Placental pericyte (primary cell): ENCODE results near the gene GABRA6. TPM values are rescaled to one million over a fixed set of nuclear protein-coding genes. Genes with fewer than 3 reads are reported as not detected.

ENCODE experiments used
- total RNA-seq: library from RNA; depleted of rRNA; stranded (reverse); fragments of >200 nt; gene quantifications from 2 replicates; pipeline ENCODE4 v1.2.3, GENCODE V29; 2012

The GABRA6 gene
- 0.29 TPM in 1 of 2 replicates, not detected in the other for total RNA-seq

DNA sequence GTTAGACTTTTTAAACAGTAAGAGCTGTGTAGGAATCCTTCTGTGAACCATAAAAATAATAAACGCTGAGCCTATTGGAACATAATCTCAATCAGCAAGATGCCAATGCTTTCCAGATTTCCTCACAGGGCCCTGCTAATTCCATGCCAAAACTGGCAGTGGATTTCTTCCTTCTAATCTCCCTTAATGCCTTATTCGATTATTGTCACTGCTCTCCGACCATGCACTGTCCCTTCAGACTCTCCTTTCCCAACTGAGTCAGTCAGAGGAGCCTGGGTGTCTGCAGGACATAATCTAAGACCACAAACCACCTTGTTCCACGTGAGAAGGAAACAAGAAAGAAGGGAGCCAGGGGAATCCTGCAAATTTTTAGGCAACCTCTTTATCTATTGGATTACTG, at the start of gene GABRA6:
Gene GABRA6, plus strand, starts transcription at position 261 of the 400 bp plus-strand sequence. CDS start 269 bp downstream, outside the sequence.

Other genes with a start within 250 kb of the GABRA6 start
- under 0.01 and 0.43 TPM in 2 replicates for gene GABRB2, start 139.0 kb upstream of the GABRA6 start, total RNA-seq
- not detected in 2 replicates for gene GABRA1, start 162.4 kb downstream of the GABRA6 start, total RNA-seq